ENCODE data around the gene BFSP2.

The BFSP2 gene

GRCh38 chr3:133419151-133419909, 19.5 kb downstream of the BFSP2 start:
- DNase-seq = no peak

GRCh38 chr3:133424937-133425869, 25.3 kb downstream of the BFSP2 start:
- DNase-seq = no peak

- DNase-seq = no peak
These were observed 26.0 kb downstream of the BFSP2 start for GRCh38 chr3:133425898-133426297.

GRCh38 chr3:133426721-133427120, 26.9 kb downstream of the BFSP2 start:
- peak; percentile 58 for DNase-seq

- DNase-seq = no peak
These were observed 28.7 kb downstream of the BFSP2 start for GRCh38 chr3:133428552-133428951.

- no peak for DNase-seq
These were observed 29.2 kb downstream of the BFSP2 start for GRCh38 chr3:133429063-133429462.

- DNase-seq = no peak
These were observed 39.7 kb downstream of the BFSP2 start for GRCh38 chr3:133439563-133439962.

- no peak for DNase-seq
These were observed 40.8 kb downstream of the BFSP2 start for GRCh38 chr3:133440652-133441051.

- no peak for DNase-seq
These were observed 42.0 kb downstream of the BFSP2 start for GRCh38 chr3:133441867-133442270.

GRCh38 chr3:133442518-133442917, 42.7 kb downstream of the BFSP2 start:
- no peak for DNase-seq

- peak; percentile 32 for DNase-seq
These were observed 44.0 kb downstream of the BFSP2 start for GRCh38 chr3:133443649-133444422.

GRCh38 chr3:133444423-133444774, 44.5 kb downstream of the BFSP2 start:
- DNase-seq = no peak

- DNase-seq = no peak
These were observed 45.3 kb downstream of the BFSP2 start for GRCh38 chr3:133445108-133445507.

GRCh38 chr3:133447750-133448477, 48.1 kb downstream of the BFSP2 start:
- no peak for DNase-seq

GRCh38 chr3:133448478-133449122, 48.7 kb downstream of the BFSP2 start:
- no peak for DNase-seq

- DNase-seq = no peak
These were observed 51.5 kb downstream of the BFSP2 start for GRCh38 chr3:133451309-133451708.

GRCh38 chr3:133452641-133453319, 52.9 kb downstream of the BFSP2 start:
- DNase-seq = no peak

- no peak for DNase-seq
These were observed 53.5 kb downstream of the BFSP2 start for GRCh38 chr3:133453383-133453782.

GRCh38 chr3:133455281-133455680, 55.4 kb downstream of the BFSP2 start:
- DNase-seq = no peak

GRCh38 chr3:133455960-133456359, 56.1 kb downstream of the BFSP2 start:
- DNase-seq = no peak

- DNase-seq = no peak
These were observed 57.2 kb downstream of the BFSP2 start for GRCh38 chr3:133457025-133457424.

Measured in fibroblast of skin of right biceps (primary cell).